GM21717 (cell line): Measurements from ENCODE around the gene GNA15.
"Not testable (repeated sequence)": the region's sequence is repeated elsewhere in the genome, so short reads cannot be mapped to it uniquely, and the experiment has no call there.

Source experiments
- ATAC-seq: cut with Tn5 transposase; IDR thresholded peaks from one replicate; pipeline ENCODE4 v1.9.1; 2021; ENCODE audit warnings: mild to moderate bottlenecking, moderate library complexity; ENCODE audit not compliant: unreplicated experiment

Gene GNA15

DNA sequence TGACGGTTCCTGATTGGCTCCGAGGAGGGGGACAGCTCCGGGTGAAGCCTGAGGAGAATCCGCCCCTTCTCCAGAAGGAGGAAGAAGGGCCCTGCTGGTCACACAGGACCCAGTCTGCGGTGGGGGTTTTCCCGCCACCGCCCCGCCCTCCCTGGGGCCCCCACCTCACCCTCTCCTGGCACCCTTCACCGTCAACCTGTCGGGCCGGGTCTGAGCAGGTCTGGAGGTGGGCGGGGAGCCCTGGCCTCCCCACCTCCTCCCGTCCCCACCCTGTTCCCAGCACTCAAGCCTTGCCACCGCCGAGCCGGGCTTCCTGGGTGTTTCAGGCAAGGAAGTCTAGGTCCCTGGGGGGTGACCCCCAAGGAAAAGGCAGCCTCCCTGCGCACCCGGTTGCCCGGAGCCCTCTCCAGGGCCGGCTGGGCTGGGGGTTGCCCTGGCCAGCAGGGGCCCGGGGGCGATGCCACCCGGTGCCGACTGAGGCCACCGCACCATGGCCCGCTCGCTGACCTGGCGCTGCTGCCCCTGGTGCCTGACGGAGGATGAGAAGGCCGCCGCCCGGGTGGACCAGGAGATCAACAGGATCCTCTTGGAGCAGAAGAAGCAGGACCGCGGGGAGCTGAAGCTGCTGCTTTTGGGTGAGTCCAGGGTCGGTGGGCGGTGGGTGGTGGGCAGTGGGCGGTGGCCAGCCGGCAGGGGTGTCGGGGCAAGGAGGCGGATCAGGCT is at the start of gene GNA15:
TSS of gene GNA15 (plus strand) at position 73 of the 723 bp plus-strand sequence. CDS start at position 491, 418 bp downstream.
- ATAC-seq = no peak

DNA sequence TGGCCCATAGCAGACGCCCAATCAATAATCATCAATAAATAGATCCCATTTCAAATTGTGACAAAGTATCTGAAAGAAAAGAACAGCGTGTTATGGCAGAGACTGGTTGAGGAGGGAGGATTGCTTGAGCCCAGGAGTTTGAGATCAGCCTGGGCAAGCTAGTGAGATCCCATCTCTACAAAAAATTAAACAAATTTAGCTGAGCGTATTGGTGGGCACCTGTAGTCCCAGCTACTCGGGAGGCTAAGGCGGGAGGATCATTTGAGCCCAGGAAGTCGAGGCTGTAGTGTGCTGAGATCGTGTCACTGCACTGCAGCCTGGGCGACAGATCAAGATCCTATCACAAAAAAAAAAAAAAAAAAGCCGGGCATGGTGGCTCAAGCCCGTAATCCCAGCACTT is 48.1 kb upstream of the GNA15 start:
- ATAC-seq = no peak

GRCh38 chr19:3089299-3089855 is 46.5 kb upstream of the GNA15 start:
- ATAC-seq = not testable (repeated sequence)

DNA sequence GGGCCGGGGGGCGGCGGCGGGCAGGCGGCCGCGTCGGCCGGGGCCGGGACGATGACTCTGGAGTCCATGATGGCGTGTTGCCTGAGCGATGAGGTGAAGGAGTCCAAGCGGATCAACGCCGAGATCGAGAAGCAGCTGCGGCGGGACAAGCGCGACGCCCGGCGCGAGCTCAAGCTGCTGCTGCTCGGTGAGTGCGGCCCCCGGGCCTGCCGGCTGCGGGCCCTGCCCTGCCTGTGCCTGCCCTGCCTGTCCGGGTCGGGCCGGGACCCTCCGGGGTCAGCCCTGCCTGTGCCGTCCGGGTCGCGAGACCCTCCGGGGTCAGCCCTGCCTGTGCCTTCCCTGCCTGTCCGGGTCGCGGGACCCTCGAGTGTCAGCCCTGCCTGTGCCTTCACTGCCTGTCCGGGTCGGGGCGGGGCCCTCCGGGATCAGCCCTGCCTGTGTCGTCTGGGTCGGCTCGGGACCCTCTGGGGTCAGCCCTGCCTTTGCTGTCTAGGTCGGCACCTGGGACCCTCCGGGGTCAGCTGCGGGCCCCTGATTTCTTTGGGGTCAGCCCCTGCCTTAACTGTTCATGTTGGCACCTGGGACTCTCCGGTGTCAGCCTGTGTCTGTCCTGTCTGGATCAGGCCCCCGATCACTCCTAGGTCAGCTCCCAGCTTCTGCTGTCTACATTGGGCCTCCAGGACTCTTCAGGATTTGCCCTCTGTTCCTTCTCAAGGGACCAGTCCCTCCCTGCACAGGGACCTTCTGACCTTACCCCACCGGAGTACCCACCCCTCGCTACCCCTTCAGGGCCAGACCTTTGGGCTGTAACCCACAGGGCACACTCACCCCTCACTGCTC is 41.0 kb upstream of the GNA15 start:
- ATAC-seq = no peak

- no peak for ATAC-seq
These were observed 40.2 kb upstream of the GNA15 start for GRCh38 chr19:3095441-3096191.

DNA sequence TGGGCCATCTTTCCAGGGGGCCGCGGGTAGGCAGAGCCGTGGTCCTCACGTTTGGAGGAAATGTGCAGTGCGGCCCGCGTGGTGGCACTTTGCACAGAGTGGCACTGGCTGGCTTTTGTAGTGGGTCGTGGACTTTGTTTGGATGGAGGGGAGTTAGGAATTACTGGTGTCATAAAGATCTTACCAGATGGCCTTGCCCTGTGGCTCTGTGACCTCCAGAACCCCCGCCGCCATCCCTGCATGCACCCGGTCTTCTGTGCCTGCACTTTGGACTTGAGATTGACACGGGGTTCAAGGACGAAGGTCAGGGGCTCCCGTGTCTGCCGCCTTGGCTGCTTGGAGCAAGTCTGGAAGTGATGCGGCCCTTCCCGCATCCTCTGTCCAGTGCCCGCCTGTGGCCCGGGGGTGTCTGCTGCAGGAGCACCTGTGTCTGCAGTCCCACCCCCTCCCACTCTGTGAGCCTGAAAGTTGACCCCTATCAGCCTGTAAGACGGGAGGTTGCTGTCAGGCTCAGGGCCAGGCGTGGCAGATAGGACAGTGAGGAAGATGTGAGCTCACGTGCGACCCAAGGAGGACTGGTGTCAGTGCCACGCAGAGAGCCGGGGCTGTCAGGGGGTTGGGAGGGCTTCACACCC is 39.4 kb upstream of the GNA15 start:
- no peak for ATAC-seq

DNA sequence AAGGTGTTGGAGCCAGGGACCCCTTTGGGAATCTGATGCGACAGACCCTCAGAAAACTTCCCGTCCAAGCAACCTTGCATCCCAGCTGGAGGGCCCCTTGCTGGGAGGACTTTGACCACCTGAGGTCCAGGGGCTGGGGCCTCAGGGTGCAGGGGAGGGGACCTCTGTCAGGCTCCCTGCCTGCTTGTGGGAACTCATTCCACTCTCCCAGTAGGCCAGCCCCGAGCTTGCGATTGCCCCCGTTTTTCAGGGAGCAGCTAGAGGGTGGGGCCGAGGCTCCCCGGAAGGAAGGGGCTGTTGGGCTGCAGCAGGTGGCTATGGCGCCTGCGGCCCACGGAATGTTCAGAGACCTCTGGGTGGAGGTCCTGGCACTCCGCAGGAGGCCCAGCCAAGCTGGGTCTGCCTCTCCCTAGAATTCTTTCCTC is 38.9 kb upstream of the GNA15 start:
- ATAC-seq = no peak

DNA sequence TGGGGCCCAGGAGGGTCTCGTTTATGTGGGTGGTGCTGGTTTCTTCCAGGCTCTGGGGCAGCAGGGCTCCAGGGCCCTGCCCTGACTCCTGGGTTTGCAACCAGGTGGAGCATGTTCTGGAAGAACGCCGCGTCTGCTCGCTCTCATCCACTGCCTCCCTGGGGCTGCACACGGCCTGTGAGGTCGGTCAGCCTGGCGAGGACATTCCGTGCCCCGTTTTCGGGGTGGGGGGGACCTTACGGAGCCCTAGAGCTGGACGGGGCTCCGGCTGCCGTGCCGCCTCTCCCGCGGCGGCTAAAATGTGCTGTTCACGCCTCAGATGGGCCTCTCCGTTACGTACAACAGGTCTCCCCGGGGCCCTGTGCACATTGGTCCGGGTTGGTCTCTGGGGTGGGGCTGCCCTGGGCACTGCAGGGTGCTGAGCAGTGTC is 38.4 kb upstream of the GNA15 start:
- no peak for ATAC-seq

DNA sequence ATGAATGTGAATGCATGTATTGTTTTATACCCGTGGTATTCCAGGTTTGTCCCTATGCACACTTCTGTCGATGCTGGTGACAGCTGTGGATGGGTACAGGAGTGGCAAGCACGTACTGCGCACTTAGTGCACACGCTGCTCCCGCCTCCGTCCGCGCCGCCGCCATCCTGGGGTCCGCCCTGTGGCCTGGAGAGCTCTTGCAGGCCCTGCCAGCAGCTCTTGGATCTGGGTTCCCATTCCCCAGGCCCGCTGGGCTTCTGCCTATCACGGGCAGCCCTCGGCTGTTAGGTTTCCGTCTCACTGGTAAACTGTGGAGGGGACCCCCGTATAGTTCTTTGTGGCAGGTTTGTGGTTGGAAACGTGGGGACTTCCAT is 37.7 kb upstream of the GNA15 start:
- no peak for ATAC-seq

GRCh38 chr19:3098515-3099346 is 37.1 kb upstream of the GNA15 start:
- ATAC-seq = no peak

DNA sequence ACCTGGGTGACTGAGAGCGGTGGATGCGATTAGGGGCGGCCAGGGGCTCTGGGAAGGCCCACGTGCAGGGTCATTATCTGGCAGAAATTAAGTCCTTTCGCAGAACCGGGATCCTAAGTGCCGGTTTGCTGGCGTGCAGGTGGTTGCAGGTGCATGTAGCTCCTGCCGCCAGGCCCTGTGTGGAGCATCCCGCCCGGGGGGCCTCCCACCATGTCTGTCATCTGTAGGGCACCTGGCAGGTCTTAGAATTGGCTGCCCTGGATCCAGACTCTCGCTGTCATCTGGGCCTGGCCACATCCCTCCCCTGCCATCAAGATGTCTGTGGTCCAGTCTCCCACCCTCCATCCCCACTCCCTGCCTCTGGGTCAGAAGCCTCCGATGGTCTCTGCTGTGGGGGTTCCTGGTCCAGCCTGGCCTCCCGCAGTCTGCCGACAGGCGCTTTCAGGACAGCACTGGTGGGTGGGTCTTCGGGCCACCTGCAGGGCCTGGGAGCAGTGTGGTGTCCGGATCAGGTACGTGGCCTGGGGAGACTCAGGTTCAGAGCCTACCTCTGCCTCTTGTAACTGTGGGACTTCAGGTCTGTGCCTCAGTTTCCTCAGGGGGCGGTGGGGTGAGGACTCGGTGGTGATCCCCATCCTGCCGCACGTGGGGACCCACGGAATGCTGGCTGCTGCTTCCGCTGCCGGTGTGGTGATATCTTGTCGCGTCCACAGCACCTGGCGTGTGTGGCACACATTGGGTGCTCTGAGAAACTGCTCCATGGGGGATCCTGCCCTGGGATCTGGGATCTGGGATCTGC is 36.3 kb upstream of the GNA15 start:
- no peak for ATAC-seq

DNA sequence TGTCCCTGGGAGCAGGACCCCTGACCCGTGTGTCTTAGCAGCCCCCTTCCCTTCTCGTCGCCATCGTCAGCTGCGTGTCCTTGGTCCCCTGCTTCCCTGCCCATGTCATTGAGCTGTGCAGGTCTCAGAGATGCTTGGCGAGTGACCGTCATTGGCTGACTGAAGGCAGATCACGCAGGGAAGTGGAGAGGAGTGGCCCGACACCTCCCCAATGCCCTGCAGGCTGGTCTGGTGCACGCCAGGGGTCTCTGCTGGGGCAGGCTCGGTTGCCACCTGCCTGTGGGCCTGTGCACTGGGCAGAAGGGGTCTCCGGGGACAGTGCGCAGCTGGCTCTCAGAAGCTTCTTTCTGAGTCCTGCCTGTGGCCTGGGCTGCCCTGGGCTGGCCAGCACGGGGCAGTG is 35.5 kb upstream of the GNA15 start:
- ATAC-seq = no peak

DNA sequence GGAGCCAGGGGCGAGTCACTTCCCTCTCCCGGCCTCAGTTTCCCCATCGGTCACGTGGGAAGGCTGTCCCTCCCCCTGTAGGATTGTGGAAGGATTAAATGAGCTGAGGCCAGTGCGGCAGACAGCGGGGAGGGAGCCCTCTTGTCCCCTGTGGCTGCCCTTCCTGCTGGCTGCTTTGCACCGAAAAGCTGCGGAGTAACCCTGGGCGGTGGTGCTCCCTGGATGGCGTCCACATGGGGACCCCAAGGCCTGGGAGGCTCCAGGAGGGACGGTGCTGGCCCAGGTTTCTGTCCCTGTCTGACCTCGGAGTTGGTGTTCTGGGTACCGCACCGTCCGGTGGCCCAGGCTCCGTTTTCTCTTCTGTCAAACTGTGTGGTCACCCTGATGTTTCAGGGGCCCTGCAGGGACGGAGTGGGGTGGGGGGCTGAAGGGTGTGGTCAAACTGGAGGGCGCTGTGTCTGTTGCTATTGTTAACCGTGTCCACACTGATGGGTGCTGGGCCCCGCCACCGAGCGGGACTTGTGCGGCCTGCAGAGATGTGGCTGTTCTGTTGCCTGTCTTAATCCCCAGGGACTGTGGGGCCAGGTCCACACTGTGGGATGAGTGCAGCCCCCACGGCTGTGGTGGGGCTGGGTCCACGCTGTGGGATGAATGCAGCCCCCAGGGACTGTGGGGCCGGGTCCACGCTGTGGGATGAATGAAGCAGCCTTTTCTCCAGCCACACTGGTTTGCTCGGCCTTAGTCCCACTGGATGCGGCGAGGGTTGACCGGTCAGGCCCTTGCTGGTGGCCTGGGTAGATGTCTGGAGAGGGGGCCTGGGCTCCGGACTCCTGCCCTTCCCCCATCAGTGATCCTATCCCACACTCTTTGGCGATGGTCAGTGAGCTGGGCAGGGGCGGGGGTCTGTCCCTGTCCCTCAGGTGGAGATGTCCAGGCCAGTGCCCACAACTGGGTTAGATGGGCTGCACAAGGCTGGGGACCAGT is 34.8 kb upstream of the GNA15 start:
- no peak for ATAC-seq

- no peak for ATAC-seq
These were observed 33.3 kb upstream of the GNA15 start for GRCh38 chr19:3102239-3103140.

DNA sequence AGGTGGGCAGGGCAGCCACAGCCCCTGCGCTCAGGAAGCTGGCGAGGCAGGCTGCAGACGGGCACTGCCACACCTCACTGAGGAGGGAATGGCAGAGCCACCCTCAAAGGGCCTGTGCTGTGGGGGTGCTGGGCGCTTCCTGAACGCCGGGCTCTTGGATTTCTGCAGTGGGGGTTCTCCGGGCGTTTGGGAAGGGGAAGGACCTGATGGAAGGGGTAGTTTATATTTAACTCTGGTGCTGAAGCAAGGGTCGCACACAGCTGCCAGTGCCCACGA is 31.2 kb upstream of the GNA15 start:
- ATAC-seq = no peak

DNA sequence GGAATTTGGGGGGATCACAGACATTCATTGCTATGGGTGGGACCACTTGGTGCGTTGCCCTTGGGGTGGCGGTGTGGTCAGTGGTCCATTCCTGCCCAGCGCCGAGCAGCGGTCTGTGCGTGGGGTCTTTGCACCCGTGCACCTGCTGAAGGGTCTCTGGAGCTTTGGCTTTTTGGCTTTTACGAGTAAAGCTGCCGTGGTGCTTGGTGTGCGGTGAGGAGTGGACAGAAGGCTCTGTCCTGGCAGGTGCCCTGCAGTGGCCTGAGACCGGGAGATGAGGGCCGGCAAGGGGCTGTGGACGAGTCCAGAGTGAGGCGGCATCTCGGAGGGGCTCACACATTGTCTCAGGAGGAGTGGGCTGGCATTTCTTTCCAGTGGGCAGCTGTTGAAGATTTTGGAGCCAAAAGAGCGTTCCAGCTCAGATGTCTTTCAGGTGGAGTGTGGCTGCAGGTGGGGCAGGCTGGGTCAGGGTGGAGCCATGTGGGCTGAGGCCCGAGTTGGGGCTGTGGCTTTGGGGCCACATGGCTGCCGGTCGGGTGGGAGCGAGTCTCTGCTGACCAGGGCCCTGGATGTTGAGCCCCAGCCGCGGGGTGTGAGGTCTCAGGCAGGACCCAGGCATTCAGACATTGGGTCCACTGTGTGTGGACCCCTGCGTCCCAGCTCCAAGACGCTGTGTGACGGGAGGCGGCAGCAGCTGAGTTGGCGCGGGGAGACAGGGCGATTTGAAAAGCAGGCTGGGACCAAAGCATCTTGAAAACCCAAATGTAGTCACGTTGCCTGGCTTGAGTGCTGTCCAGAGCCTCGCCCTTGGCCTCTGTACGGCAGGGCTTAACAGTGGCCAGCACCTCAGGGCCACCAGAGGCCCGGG is 30.0 kb upstream of the GNA15 start:
- no peak for ATAC-seq
